ENCODE data around the gene NUP133.
"Not testable (repeated sequence)": the region's sequence is repeated elsewhere in the genome, so short reads cannot be mapped to it uniquely, and the experiment has no call there.

Gene NUP133

DNA sequence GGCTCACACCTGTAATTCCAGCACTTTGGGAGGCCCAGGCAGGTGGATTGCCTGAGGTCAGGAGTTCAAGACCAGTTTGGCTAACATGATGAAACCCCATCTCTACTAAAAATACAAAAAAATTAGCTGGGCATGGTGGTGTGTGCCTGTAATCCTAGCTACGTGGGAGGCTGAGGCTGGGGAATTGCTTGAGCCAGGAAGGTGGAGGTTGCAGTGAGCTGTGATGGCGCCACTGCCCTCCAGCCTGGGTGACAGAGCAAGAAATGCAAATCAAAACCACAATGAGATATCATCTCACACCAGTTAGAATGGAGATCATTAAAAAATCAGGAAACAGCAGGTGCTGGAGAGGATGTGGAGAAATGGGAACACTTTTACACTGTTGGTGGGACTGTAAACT, 3.1 kb upstream of the NUP133 start:
- in situ Hi-C loops (cut with MboI; ENCODE audit: low sequenced_read_pairs) = not testable (repeated sequence)

DNA sequence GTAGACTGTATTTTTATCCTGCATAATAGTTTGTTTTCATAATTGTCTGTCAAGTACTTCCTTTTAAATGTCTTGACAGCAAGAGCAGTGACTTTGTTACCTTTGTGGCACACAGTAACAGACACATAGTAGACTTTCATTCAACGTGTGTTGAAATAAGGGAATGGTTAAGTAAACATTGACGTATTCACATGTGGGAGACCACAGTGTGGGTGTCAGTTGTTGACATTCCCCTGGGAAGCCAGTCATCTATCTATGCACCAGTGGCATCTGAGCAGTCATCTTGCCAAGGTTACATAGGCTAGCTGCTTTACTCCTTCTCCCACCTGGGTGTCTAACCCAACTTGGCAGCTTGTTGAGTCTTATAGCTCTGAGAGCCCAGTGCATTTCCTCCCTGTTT, 1.4 kb upstream of the NUP133 start:
- in situ Hi-C loops (cut with MboI; ENCODE audit: low sequenced_read_pairs) = no loop called here

DNA sequence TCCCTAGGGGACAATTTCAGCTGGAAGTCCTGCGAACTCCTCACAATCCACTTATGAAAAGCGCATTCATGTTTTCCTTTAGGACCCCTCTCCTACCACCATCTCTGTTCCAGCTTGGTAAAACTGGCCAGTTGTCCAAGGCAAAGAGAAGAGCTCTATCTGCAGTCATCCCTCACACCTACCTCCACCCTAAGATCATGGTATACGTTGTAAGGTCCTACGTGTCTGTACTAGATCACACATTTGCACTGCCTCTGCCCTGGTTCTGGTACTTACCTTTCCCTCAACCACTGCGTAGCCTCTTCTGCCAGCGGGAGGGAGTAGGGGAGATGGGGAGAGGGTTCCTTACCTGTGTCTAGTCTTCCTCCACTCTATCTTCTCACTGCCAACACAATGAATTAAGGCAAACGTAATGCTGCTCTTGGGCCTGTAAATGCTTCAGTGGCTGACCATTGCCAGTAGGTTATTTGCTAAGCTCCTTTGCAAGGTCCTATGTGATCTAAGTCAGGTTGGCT, 739 bp upstream of the NUP133 start:
- in situ Hi-C loops (cut with MboI; ENCODE audit: low sequenced_read_pairs) = no loop called here

DNA sequence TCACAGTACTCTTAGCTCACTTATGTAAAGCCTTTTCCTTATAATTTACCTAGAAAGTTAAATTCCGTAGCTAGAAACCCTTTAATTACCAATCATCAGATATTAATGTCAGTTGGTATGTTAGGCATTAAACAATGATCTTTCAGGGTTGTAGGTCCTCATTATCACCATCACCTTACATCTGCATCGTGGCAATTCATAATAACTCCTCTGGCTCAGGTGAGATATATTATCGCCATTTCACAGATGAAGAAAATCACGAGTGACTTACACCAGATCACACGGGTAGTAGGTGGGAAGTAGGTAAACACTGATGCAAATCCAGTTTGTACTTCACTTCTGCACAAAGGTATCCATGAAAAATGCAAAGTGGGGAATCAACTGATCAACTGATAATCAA, 639 bp downstream of the NUP133 start:
- in situ Hi-C loops (cut with MboI; ENCODE audit: low sequenced_read_pairs) = no loop called here

DNA sequence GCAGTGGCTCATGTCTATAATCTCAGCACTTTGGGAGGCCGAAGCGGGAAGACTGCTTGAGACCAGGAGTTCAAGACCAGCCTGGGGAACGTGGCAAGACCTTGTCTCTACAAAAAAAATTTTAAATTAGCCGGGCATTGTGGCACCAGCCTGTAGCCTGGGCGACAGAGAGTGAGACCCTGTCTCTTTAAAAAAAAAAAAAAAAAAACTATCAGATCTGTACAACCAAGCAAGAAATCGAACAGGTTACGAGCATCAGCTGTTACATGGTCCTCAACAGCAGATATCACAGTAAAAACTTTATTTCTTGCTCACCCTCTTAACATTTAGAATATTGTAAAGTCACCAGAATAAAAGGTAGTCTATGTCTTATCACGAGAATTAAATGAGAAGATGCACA, 1.5 kb downstream of the NUP133 start:
- in situ Hi-C loops (cut with MboI; ENCODE audit: low sequenced_read_pairs) = no loop called here

DNA sequence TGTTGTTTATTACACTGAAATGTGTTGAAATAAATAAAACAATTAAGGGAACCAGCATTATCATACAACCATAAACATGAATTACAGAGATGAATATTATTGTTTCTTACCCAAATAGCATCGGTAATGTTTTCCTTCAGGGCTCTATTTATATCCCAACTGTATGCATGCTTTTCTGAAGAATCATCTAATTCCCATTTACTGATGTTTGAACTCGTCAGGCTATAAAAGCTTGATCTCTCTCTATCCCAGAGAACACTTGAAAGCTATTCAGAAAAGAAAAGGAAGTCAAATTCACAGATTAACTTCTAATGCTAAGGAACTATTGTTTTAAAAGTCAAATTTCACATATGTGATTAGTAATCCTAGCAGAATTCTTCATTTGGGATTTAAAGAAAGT, 12.4 kb downstream of the NUP133 start:
- in situ Hi-C loops (cut with MboI; ENCODE audit: low sequenced_read_pairs) = no loop called here

DNA sequence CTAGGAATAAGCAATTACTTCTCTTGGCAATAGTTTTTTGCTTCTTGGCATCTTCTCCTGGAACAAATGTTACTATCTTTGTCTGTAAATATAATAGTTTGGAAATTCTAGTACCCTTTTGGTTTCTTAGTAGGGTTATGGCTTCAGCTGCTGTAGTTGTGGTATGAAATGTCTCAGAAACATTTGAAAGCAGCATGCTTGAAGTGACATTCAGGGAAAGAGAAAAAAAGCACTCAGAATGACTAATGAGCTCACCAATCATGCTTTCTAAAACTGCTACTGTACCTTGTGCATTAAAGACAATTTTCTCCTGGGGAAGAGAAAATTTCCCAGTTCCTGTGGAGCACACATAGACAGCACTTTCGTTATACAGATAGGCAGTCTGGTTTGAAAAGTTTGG, 21.0 kb downstream of the NUP133 start:
- in situ Hi-C loops (cut with MboI; ENCODE audit: low sequenced_read_pairs) = loop anchor here (10.0 kb wide), 1 partner anchor 232 kb away; no protein-coding TSS in a partner anchor

DNA sequence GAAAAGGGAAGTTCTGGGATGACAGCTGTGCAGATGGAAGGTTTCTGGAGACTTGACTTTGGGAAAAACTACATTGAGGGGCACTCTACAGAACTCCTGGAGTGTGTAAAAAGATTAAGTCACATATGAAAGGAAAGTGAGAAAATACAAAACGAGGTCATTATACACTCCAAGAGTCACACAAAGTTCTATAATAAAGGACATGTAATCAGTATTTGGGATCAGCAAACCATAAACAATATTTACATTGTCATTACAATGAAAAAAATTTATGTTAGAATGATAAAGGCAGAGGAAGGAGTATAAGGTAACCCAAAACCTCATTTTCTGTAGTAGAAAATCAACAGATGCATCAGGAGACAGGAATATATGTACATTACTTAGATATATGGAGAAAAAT, 22.8 kb downstream of the NUP133 start:
- in situ Hi-C loops (cut with MboI; ENCODE audit: low sequenced_read_pairs) = loop anchor here (10.0 kb wide), 1 partner anchor 231 kb away; no protein-coding TSS in a partner anchor

DNA sequence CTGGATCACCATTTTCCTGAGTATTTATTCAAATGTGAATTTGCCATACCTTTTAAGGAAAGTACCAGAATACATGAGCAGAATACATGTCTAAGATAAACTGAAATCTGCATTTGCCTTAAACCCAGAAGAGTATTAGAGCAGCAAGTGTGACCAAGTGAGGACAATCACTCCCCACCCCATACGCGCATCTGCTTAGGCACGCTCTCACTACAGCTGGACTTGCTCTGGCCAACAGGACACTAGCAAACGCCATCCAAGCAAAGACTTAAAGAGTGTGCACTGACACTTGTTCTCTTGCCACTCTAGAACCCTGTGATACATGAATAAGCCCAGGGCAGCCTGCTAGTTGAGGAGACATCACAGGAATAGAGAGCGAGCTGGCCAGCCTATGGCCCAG, 25.6 kb downstream of the NUP133 start:
- in situ Hi-C loops (cut with MboI; ENCODE audit: low sequenced_read_pairs) = loop anchor here (10.0 kb wide), 1 partner anchor 228 kb away; no protein-coding TSS in a partner anchor

DNA sequence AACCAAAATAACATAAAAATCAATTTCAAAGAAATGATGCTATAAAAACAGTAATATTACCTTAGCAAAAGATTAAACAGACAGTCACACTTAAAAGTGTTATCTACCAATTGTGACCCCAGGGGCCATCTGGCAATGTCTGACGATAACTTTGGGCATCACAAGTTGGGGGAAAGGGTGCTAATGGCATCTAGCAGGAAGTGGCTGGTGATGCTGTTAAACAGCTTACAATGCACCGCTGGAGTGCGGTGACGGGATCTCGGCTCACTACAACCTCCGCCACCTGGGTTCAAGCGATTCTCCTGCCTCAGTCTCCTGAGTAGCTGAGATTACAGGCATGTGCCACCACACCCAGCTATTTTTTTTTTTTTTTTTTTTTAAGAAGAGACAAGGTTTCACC, 27.6 kb downstream of the NUP133 start:
- in situ Hi-C loops (cut with MboI; ENCODE audit: low sequenced_read_pairs) = loop anchor here (10.0 kb wide), 1 partner anchor 226 kb away; no protein-coding TSS in a partner anchor

DNA sequence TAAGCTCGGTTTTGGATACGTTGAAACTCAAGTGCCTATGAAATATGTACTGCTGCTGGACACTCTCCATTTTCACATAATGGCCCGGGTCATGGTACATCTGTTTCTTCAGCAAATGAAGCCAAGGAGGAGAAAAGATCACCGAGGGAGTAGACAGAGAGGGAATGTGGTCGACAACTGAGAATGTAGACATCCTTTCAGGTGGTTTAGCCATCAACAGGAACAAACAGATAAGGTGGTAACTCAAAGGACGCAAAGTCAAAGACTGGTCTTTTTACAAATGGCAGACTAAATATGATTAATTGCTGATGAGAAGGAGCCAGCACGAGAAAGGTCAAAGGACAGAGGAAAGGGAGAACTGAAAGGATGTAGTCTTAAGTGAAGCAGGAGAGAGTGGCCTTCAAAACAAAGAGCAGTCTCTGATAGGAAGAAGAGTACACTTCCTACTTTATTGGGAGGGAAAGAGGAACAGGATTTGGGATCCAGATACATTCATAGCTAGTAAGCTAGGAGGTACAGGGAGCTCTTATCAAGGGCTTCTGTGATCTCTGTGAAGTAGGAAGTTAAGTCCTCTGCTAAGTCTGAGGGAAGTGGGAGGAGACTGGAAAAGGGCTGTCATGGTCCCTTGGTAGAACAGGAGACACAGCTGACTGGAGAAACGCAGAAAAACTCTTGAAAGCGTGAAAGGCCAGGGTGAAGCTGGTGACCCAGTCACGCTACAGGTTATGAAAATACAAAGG, 28.3 kb downstream of the NUP133 start:
- in situ Hi-C loops (cut with MboI; ENCODE audit: low sequenced_read_pairs) = loop anchor here (10.0 kb wide), 1 partner anchor 225 kb away; no protein-coding TSS in a partner anchor

DNA sequence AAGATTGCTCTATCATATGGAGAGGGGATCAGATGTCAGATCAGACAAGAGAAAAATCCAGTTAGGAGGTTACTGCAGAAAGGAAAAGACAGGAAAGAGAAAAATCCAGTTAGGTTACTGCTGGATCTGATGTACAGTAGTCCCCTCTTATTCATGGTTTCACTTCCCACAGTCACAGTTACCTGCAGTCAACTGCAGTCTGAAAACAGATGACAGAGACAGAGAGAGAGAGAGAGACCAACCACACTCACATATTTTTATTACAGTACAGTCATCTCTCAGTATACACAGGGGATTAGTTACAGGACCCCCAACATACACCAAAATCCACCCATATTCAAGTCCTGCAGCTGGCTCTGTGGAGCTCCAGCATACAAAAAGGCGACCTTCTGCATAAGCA, 29.3 kb downstream of the NUP133 start:
- in situ Hi-C loops (cut with MboI; ENCODE audit: low sequenced_read_pairs) = no loop called here

DNA sequence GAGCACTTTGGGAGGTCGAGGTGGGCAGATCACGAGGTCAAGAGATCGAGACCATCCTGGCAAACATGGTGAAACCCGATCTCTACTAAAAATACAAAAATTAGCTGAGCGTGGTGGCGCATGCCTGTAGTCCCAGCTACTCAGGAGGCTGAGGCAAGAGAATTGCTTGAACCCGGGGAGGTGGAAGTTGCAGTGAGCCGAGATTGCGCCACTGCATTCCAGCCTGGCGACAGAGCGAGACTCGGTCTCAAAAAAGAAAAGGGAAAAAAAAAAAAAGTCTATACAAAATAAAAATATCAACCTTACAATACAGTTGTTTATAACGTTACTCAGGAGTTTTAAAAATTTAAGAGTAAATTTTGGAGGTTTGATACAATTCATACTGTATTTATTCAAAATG, 32.3 kb downstream of the NUP133 start:
- in situ Hi-C loops (cut with MboI; ENCODE audit: low sequenced_read_pairs) = not testable (repeated sequence)

DNA sequence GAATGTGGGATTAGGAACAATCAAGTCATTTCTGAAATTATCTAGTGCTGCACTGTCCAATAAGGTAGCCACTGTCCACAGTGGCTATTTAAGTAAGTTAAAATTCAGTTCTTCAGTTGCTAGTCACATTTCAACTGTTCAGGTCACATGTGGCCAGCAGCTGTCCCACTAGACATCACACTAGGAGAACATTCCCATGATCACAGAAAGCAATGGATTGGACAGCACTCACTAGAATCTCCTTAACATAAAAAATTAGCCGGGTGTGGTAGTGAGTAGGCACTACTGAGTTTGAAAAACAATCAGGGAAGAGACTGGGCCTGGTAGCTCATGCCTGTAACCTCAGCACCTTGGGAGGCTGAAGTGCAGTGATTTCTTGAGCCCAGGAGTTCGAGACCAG, 33.6 kb downstream of the NUP133 start:
- in situ Hi-C loops (cut with MboI; ENCODE audit: low sequenced_read_pairs) = no loop called here

DNA sequence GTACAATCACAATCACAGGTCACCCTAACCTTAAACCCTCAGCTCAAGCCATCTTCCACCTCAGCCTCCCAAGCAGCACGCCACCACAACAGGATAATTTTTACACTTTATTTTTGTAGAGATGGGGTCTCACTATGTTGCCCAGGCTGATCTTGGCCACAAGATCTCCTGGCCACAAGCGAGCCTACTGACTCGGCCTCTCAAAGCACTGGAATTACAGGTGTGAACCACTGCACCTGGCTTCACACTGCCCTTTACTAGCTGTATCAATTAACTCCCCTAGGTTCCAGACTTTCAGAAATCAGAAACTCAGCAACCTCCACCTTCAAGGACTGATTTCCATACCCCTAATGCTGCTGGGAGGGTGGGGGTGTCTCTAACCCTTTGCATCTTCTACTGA, 37.0 kb downstream of the NUP133 start:
- in situ Hi-C loops (cut with MboI; ENCODE audit: low sequenced_read_pairs) = no loop called here

DNA sequence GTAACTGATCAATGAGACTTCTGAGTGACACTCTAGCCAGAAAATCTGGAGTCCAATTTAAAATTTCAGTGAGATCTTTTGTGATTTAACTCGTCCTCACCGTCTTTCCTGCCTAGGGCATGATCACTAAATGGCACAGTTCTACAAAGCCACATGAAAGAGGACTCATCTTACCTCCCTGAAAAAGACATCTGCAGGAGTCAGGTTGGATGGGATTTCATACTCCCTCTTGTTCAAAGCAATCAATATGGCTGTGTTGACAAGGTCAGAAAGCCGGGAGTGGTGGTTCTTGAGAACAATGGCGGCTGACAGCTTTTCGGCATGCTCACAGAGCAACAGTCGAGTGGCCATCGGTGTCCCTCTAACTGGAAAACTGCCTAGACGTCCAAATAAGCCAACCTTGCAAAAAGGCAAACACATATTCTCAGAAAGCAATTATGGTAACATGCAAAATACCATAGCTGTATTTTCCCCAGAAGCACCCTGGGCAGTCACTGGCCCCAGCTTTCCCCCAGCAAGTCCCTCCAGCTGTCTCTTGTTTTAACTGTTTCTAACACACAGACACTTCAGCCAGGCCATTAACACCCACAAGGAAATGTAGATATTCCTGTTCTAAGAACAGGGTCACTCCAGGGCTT, 37.6 kb downstream of the NUP133 start:
- in situ Hi-C loops (cut with MboI; ENCODE audit: low sequenced_read_pairs) = no loop called here

DNA sequence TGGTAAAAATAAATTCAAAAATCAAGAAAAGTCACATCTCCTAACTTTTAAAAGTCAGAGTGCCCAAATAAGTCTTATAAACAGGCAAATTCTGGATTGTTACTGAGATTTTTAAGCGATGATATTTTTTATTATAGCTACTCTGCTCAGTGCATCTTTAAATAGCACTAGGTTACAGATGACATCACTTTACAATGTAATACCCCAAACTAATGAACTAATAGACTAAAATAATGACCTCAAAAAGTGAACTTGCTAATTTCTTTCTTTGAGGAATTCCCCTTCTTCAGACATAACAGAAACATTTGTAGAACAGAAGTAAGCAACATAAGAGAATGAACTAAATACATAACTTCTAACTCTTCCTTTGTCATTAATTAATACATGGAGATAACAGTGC, 41.3 kb downstream of the NUP133 start:
- in situ Hi-C loops (cut with MboI; ENCODE audit: low sequenced_read_pairs) = no loop called here

DNA sequence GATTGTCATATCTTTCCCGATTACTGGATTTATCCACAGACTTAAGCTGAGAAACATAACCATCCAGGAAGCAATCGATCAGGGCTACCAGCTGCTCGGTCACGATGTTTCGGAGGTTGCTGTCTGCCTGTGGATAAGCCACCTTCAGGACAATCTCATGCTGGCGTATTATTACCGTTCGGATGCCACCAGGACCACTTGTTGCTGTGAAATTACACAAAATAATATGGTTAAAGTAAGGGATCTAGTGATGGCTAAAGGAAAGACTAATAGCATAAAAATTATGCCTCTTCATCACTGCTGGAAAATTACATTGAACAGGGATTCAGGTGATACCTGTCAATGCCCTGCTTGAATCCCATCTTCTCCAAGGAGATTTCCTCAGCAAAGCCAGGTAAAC, 43.5 kb downstream of the NUP133 start:
- in situ Hi-C loops (cut with MboI; ENCODE audit: low sequenced_read_pairs) = no loop called here

DNA sequence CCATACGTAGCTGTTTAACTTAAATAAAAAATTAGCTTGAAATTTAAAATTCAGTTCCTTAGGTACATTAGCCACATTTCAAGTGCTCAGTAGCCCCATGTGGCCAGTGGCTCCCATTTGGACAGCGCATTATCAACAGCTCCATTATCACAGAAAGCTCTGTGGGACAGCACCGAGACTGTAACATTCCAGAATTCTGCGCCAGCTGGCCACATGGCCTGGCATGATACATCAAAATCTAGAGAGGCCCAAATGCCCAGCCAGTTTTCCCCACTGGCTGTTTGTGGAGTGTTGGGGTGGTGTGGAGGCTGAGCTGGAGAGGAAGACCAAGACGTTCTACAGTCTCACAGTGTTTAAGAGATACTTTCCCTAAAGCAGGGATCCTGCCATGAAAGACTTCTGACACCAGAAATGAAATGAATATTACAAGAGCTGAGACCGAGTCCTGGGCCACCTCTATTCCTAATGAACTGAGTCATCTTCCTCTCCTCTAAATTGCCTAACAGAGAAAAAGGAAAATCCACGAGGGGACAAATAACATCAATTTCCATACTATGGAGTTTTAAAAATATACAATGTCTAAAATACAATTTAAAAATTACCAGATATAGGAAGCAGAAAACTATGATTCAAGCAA, 47.0 kb downstream of the NUP133 start:
- in situ Hi-C loops (cut with MboI; ENCODE audit: low sequenced_read_pairs) = no loop called here

DNA sequence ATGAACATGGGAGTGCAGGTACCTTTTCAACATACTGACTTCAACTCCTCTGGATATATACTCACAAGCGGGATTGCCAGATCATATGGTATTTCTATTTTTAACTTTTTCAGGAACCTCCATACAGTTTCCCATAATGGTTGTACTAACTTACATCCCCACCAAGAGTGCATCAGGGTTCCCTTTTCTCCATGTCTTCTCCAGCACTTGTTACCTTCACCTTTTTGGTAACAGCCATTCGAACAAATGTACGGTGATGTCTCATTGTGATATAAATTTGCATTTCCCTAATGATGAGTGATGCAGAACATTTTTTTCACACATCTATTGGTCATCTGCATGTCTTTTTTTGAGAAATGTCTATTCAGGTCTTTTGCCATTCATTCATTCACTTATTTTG, 48.3 kb downstream of the NUP133 start:
- in situ Hi-C loops (cut with MboI; ENCODE audit: low sequenced_read_pairs) = no loop called here

DNA sequence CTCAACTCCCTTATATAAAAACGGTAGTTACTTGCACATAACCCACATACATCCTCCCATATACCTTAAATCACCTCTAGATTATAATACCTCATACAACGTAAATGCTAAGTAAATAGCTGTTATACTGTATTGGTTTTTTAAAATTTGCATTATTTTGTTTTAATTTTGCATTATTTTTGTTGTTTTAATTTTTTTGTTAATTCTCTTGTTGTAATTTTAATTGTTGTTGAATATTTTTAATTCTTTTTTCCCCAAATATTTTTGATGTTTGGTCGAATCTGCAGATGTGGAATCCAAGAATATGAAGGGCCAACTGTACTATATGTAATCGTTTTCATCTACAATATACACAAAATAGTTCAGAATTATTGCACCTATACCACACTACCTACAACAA, 50.7 kb downstream of the NUP133 start:
- in situ Hi-C loops (cut with MboI; ENCODE audit: low sequenced_read_pairs) = no loop called here

DNA sequence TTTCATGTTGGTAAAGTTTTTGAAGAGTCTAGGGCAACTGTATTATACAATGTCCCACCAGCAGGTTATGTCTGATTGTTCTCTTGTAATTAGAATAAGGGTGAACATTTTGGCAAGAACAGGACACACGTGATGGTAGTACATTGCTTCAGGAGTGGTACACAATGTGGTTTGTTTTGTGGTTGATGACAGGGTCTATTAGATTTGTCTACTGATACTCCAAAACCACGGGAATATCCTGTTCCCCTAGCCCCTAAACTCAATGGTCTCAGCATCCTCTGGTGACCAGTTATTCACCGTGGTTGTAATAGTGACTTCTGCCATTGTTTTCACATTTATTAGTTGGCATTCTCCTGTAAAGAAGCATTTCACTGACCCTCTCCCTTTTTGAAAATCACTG, 52.1 kb downstream of the NUP133 start:
- in situ Hi-C loops (cut with MboI; ENCODE audit: low sequenced_read_pairs) = no loop called here
